Islet precursor cell (in vitro differentiated cells): ENCODE measurements around the gene GASK1A.

Experiments used
- DNase-seq: peaks from one replicate; pipeline ENCODE4 v3.0.0-alpha.2; 2018

GASK1A gene

DNA sequence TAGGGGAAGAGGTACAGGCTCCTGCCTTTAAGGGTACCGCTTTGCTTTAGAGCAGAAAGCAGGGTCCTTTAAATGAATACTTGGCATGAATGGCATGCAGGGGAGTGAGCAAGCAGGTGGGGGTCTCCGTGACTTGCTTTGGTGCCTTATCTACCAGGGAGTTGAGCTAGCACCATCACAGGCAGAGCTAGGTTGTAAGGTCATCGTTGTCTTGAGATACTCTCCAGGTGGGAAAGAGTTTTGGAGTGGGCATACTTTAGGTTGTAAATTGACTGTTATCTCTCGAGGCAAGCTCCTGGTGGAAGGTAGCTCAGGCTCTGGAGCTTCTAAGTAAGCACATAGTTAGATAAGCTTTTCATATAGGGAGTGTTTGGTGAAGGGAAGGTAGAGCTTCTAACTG, 5.6 kb downstream of the GASK1A start:
- DNase-seq = no peak

GRCh38 chr3:42988097-42988496, 9.0 kb downstream of the GASK1A start:
- DNase-seq = no peak

- no peak for DNase-seq
These were observed 9.5 kb downstream of the GASK1A start for GRCh38 chr3:42988566-42988965.

DNA sequence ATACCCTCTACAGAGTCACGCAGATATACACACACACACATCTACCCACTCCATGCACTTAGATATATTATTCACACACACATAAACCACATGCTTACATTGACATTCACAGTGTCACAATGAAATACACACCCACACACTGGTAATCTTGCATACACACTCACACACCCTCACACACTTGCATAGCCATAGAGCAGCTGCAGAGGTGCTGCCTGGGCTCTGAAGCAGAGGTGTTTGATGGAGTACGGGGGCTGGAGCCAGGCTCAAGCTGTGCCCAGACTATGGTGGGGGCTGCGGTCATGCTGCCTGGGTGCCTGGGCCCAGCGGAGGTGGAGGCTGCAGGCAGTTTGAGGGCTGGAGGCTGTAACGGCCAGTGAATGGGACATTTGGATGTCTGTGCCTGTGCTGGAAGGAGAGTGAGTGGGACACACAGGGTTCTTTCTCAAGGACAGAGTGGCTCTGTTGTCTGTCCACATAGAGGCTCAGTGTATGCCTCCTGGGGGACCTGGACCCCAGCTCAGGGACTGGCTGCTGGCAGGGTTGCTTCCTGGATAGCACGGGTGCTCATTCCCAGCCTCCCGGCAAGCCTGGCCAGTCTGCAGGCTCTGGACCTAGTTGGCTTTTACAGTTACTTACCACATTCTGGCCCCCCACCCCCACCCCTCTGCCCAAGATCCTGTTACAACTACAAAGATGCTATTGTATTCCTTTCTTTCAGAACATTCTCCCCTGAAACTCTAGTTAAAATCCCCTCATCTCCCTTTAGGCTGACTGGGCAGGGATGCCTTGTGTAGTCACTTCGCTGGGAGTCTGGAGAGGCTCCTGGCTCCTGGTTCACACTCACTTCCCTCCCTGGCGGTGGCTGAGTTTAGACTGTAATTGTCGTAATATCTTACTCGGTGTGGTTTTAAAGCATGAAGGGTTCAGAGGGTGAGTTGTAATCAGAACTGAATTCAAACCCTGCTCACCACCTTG, 12.5 kb downstream of the GASK1A start:
- peak; percentile 91 for DNase-seq

GRCh38 chr3:42994595-42994994, 15.5 kb downstream of the GASK1A start:
- DNase-seq = no peak

GRCh38 chr3:42996021-42996420, 16.9 kb downstream of the GASK1A start:
- no peak for DNase-seq

DNA sequence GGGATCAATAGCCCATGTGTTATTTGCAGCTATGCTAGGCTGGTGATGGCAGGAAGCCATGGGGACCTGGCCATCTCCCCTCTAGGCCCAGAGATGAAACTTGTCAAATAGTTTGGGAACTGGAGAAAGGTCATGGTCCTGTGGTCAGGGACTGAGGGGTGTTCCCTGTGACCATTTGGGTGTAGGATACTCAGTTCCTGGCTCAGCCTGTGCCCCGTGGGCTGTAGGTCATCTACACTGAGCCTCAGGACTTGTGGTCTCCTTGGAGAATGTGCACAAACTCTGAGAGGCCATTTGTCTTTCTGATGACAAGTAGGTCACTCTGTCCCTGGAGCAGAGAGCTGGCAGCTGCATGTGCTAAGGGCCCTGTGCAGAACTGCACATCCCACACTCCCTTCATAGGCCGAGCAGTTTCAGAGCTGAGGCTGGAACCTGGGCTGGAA, 17.5 kb downstream of the GASK1A start:
- no peak for DNase-seq

DNA sequence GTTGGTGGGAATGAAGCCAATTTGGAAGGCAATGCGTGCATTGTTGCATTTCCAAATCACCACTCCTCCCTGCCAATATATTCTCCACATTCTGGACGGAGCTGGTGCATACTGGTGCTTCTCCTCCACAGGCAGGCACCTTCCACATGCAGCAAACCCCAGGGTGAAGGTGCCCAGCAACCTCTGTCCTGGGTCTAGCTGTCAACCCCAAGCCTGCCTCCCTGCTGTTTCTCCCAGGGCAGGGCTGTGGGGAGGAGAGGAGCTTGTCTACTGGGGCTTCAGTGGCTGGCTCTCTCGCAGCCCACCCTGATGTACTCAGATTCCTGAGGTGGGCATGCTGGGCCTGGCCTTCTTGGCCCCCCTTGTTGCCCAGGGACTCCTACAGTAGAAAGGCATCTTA, 20.1 kb downstream of the GASK1A start:
- DNase-seq = no peak

GRCh38 chr3:42999632-43000031, 20.5 kb downstream of the GASK1A start:
- DNase-seq = no peak

DNA sequence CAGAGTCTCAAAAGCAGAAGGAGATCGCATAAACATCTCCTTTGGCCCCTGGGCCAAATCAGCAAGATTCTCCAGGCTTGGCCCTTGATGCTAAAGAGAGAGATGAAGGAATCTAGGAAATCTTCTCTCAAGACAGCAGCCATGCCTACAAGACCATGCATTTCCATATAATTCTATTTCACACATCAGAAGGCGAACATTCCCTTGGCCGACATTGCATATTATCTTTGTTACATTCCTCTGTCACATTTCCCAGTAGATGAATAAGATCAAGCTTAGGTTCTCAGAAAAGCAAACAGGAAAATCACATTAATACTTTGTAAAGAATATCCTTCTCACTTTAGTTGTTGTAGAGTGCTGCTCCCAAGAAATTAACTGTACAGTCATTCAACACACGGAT, 21.3 kb downstream of the GASK1A start:
- DNase-seq = no peak

GRCh38 chr3:43001094-43001553, 22.0 kb downstream of the GASK1A start:
- DNase-seq = no peak

DNA sequence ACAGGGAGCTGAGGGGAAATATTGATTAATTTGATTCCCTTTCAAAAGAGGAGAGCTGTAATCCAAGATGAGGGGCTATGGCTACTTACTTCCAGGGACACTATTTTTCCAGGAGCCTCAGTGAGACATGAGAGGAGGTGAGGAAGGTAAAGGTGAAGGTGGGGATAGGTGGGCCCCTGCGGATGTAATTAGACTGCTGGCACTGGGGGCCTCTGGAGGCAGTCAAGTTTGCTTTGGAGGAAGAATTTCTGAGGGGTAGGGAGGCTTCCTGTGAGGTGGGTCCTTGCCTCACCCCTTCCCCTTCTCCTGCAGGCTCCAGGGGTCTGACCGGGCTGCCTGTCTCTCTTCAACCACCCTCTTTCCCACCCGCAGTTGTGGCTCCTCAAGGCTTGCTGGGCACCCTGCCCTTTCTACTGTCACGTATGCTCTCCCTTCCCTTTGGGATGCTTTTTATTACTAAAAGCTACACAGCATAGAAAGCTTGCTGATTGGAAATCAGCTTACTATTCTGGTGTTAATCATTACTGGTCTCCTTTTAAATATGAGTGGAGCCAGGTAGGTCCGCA, 22.5 kb downstream of the GASK1A start:
- DNase-seq = no peak

- no peak for DNase-seq
These were observed 25.2 kb downstream of the GASK1A start for GRCh38 chr3:43004282-43004681.

GRCh38 chr3:43005253-43005652, 26.1 kb downstream of the GASK1A start:
- DNase-seq = no peak

DNA sequence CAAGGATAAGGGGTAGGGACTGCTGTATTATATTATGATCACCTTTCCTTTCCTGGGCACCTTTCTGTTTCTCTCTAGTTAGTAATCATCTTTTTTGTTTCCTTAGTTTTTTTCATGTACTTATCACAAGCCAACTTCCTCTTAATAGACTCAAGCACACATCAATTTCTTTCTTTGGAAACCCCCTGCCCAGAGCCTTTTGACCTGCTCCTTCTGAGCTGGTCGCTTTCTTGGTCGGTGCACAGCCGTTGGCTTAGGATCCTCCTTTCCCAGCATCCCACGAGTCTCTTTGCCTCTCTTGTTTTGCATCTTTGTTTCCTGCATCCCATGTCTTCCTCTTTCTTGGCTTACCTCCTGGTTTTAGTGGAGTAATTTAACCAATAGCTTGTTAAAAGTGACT, 26.9 kb downstream of the GASK1A start:
- no peak for DNase-seq

- DNase-seq = no peak
These were observed 27.7 kb downstream of the GASK1A start for GRCh38 chr3:43006825-43007224.

- no peak for DNase-seq
These were observed 30.4 kb downstream of the GASK1A start for GRCh38 chr3:43009547-43009946.

GRCh38 chr3:43010638-43011037, 31.5 kb downstream of the GASK1A start:
- DNase-seq = no peak

DNA sequence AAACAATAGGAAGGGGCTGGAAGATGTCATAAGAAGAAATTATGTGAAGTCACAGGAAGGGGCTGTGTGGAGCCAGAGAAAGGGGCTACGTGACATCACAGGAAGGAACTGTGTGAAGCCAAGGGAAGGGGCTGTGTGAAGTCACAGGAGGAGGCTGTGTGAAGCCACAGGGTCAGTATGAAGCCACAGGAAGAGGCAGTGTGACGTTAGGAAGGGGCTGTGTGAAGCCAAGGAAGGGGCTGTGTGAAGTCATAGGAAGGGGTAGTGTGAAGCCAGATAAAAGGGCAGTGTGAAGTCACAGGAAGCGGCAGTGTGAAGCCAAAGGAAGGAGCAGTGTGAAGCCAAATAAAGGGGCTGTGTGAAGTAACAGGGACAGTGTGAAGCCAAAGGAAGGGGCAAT, 32.5 kb downstream of the GASK1A start:
- DNase-seq = no peak

GRCh38 chr3:43012174-43012573, 33.1 kb downstream of the GASK1A start:
- DNase-seq = no peak

DNA sequence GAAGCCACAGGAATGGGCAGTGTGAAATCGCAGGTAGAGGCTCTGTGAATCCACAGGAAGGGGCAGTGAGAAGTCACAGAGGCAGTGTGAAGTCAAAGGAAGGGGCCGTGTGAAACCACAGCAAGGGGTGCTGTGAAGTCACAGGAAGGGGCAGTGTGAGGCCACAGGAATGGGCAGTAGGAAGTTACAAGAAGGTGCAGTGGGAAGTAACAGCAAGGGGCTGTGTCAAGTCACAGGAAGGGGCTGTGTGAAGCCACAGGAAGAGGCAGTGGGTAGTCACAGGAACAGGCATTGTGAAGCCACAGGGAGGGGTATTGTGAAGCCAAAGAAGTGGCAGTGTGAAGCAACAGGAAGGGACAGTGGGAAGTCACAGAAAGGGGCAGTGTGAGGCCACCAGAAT, 34.1 kb downstream of the GASK1A start:
- DNase-seq = no peak

DNA sequence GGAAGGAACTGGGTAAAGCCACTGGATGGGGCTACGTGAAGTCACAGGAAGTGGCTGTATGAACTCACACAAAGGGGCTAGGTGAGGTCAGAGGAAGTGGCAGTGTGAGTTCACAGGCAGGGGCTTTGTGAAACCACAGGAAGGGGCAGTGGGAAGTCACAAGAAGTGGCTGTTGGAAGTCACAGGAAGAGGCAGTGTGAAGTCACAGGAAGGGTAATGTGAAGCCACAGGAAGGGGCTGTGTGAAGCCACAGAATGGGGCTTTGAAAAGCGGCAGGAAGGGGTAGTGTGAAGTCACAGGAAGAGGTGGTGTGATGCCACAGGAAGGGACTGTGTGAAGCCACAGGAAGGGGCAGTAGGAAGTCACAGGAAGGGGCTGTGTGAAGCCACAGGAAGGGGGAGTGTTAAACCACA, 34.6 kb downstream of the GASK1A start:
- no peak for DNase-seq

GRCh38 chr3:43014241-43014640, 35.1 kb downstream of the GASK1A start:
- no peak for DNase-seq

DNA sequence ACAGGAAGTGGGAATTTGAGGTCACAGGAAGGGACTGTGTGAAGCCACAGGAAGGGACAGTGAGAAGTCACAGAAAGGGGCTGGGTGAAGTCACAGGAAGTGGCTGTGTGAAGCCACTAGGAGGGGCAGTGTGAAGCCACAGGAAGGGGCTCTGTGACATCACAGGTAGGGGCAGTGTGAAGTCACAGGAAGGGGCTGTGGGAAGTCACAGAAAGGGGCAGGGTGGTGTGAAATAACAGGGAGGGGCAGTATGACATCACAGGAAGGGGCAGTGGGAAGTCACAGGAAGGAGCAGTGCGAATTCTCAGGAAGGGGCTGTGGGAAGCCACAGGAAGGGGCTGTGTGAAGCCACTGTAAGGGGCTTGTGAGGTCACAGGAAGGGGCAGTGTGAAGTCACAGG, 35.8 kb downstream of the GASK1A start:
- DNase-seq = no peak
